ENCODE results near the gene KIF2A.

Gene KIF2A

DNA sequence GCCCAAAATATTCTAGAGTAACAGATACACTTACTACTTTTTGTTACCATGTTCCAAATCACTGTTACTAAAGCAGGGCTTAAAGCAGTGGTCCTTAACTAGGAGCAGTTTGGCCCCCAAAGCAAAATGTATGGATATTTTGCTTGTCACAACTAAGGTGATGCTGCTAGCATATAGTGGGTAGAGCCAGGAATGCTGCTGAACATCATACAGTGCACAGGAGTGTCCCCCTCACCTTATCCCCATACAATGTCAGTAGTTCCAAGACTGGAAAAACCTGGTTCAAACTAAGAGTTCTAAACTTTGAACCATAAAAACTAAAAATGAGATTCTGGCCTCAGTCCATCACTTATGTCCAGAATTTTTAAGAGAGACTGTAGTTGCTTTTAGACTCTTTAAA, 69.6 kb downstream of the KIF2A start:
- H3K9ac ChIP-seq (ENCODE audit: low read depth, low read length): no peak overlapping the region
- H3K27me3 ChIP-seq (ENCODE audit: control insufficient read depth, insufficient read depth, low read length): no peaks in the 10 kb centered on the region
- no peak overlapping the region for H3K4me3 ChIP-seq (ENCODE audit: low read depth, low read length)
- H3K4me1 ChIP-seq (ENCODE audit: control insufficient read depth, insufficient read depth, low read length): no peaks in the 10 kb centered on the region
- H3K36me3 ChIP-seq (ENCODE audit: control insufficient read depth, insufficient read depth, low read length): peaks cover 96% of the 10 kb centered on the region
- H3K9me3 ChIP-seq (ENCODE audit: control insufficient read depth, insufficient read depth, low read length): no peaks in the 10 kb centered on the region
- no peak overlapping the region for H3K27ac ChIP-seq (ENCODE audit: low read depth, low read length)

DNA sequence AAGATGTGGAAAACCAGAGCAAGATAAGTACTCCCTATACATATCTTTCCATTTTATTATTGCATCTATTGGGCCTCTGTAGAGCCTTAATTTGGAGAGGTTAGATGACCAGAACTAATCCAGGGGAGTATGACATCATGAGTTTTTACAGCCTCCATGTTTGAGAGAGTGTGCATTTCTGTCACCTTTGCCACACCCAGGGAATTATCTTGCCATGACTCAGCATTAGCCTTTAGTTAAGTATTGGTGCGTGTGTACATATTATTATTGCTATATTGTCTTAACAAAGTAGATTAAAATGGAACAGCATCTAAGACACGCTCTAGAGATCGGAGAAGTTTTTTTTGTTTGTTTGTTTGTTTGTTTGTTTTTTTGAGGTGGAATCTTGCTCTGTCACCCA, 70.1 kb downstream of the KIF2A start:
- peaks cover 98% of the 10 kb centered on the region for H3K36me3 ChIP-seq (ENCODE audit: control insufficient read depth, insufficient read depth, low read length)
- H3K27me3 ChIP-seq (ENCODE audit: control insufficient read depth, insufficient read depth, low read length): no peaks in the 10 kb centered on the region
- H3K27ac ChIP-seq (ENCODE audit: low read depth, low read length): no peak overlapping the region

DNA sequence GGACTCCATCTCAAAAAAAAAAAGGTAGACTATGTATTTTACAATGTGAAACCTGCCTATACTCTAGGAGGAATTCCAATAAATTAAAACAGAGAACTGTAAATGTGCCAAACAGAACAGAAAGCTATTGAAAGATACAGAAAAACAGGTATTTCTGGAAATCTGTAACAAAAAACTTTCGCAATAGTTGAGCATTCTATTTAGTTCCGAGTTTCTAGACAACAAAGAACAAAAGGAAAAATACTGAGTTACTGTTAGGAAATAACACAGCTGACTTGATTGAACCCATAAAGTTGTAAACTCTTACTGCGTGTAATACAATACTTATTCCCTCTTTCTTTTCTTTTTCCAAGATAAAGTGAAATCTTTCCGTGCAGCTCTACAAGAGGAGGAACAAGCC, 79.1 kb downstream of the KIF2A start:
- Histone ChIP-seq H3K36me3 (ENCODE audit: control insufficient read depth, insufficient read depth, low read length) (peaks cover 96% of the 10 kb centered on the region), H3K4me1 (ENCODE audit: control insufficient read depth, insufficient read depth, low read length) (no peaks in the 10 kb centered on the region), H3K27me3 (ENCODE audit: control insufficient read depth, insufficient read depth, low read length) (no peaks in the 10 kb centered on the region), H3K4me3 (ENCODE audit: low read depth, low read length) (no peak overlapping the region), H3K27ac (ENCODE audit: low read depth, low read length) (no peak overlapping the region), H3K9ac (ENCODE audit: low read depth, low read length) (no peak overlapping the region), H3K9me3 (ENCODE audit: control insufficient read depth, insufficient read depth, low read length) (no peaks in the 10 kb centered on the region)

More for the DNA sequence above, 70.1 kb downstream of the KIF2A start:
- Histone ChIP-seq H3K9me3 (ENCODE audit: control insufficient read depth, insufficient read depth, low read length) (no peaks in the 10 kb centered on the region), H3K9ac (ENCODE audit: low read depth, low read length) (no peak overlapping the region), H3K4me1 (ENCODE audit: control insufficient read depth, insufficient read depth, low read length) (no peaks in the 10 kb centered on the region), H3K4me3 (ENCODE audit: low read depth, low read length) (no peak overlapping the region)

DNA sequence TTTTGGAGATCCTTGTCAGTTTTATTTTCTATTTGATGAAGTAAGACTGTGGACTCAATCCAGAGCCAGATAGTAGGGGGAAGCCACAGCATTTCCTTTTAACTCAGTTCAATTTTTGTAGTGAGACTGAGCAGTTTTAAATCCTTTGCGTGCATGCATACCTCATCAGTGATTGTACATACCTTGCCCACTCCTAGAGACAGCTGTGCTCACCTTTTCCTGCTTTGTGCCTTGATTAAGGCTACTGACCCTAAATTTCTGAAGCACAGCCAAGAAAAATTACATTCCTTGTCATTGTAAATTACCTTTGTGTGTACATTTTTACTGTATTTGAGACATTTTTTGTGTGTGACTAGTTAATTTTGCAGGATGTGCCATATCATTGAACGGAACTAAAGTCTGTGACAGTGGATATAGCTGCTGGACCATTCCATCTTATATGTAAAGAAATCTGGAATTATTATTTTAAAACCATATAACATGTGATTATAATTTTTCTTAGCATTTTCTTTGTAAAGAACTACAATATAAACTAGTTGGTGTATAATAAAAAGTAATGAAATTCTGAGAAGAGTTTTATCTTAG, 79.9 kb downstream of the KIF2A start:
- Histone ChIP-seq H3K4me3 (ENCODE audit: low read depth, low read length) (no peak overlapping the region), H3K9me3 (ENCODE audit: control insufficient read depth, insufficient read depth, low read length) (no peaks in the 10 kb centered on the region), H3K9ac (ENCODE audit: low read depth, low read length) (no peak overlapping the region), H3K27me3 (ENCODE audit: control insufficient read depth, insufficient read depth, low read length) (no peaks in the 10 kb centered on the region), H3K27ac (ENCODE audit: low read depth, low read length) (no peak overlapping the region), H3K36me3 (ENCODE audit: control insufficient read depth, insufficient read depth, low read length) (peaks cover 96% of the 10 kb centered on the region), H3K4me1 (ENCODE audit: control insufficient read depth, insufficient read depth, low read length) (no peaks in the 10 kb centered on the region)

DNA sequence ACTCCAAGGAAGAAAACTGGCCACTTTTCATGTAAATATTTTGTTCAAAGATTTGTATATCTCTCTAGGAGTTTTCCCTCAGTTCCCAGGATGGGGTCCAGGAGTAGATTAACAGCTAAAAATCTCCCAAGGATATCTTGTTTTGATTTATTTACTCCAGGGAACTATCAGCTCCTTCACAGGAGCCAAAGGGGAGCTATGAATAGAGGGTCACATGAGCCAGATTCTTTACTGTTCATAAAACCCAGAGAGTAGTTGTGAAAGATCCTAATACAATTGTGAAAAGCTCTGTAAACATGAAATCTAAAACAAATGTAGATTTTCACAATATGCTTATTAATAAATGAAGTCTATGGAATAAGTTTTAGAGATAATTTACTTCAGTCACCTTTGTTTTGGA, 80.8 kb downstream of the KIF2A start:
- H3K36me3 ChIP-seq (ENCODE audit: control insufficient read depth, insufficient read depth, low read length): peaks cover 96% of the 10 kb centered on the region
- no peaks in the 10 kb centered on the region for H3K27me3 ChIP-seq (ENCODE audit: control insufficient read depth, insufficient read depth, low read length)
- H3K4me3 ChIP-seq (ENCODE audit: low read depth, low read length): no peak overlapping the region
- H3K4me1 ChIP-seq (ENCODE audit: control insufficient read depth, insufficient read depth, low read length): no peaks in the 10 kb centered on the region
- no peaks in the 10 kb centered on the region for H3K9me3 ChIP-seq (ENCODE audit: control insufficient read depth, insufficient read depth, low read length)
- no peak overlapping the region for H3K27ac ChIP-seq (ENCODE audit: low read depth, low read length)
- H3K9ac ChIP-seq (ENCODE audit: low read depth, low read length): no peak overlapping the region

DNA sequence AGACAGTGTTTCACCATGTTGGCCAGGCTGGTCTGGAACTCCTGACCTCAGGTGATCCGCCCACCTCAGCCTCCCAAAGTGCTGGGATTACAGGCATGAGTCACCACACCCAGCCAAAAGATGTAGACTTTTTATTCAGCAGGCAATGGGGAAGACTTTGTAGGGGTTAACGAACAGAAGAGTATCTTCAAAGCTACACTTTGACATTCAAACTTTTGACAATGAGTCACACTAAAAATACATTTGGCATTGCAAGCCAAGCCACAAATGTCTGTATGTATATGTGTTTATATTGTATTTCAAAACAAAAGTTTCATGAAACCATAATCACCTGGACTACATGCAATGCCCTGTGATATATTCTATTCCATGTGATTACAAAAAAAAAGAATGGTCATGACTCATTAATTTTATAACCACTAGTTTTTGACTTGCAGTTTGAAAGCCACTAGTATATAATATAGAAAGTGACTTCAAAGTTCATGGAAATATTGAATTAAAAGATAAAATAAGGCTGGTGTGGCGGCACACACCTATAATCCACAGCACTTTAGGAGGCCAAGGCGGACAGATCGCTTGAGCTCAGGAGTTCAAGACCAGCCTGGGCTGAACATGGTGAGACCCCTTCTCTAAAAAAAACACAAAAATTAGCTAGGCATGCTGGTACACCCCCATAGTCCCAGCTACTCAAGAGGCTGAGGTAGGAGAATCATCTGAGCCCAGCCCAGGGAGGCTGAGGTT, 89.4 kb downstream of the KIF2A start:
- H3K4me1 ChIP-seq (ENCODE audit: control insufficient read depth, insufficient read depth, low read length): no peaks in the 10 kb centered on the region
- H3K9ac ChIP-seq (ENCODE audit: low read depth, low read length): no peak overlapping the region
- no peak overlapping the region for H3K27ac ChIP-seq (ENCODE audit: low read depth, low read length)
- H3K4me3 ChIP-seq (ENCODE audit: low read depth, low read length): no peak overlapping the region
- peaks cover 82% of the 10 kb centered on the region for H3K36me3 ChIP-seq (ENCODE audit: control insufficient read depth, insufficient read depth, low read length)
- H3K9me3 ChIP-seq (ENCODE audit: control insufficient read depth, insufficient read depth, low read length): no peaks in the 10 kb centered on the region
- H3K27me3 ChIP-seq (ENCODE audit: control insufficient read depth, insufficient read depth, low read length): no peaks in the 10 kb centered on the region

DNA sequence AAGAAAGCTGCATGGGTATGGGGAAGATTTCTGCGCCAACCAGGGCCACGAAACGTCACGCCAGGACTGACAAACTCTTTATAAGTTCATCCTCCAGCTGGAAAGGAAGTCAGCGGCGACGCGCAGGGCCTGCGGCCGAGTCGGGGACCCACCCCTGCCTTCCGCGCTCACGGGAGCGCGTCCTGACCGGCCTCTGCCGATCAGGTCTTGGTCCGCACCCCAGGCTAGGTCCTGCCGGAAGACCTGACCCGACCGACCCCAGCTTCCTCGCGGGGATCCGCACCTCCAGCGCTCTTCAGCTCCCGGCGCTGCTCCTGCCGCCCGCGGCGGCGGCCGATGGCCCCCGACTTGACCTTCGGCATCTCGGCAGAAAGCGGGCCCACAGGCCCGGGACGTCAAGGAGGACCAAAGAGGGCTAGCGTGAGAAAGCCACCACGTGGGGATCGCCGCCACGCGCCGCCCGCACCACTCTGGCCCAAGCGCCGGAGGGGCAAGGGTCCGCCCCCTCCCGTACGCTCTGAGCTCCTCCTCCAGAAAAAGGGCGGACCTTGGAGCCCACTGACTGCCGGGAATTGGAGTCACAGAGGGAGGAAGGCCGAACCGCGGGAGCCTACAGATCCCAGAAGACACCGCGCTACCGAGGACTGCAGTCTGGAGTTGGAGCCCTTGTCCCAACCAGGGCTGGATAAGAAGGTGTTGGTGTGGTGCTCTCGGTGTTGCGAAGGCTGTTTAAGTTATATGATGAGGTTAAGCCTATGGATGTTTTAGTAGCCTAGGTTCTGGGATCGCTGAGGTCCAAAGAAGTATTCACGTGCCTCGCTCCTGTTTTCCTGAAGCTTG, 97.6 kb downstream of the KIF2A start, which contains the start of gene DIMT1:
DIMT1 (minus strand) TSS at position 495 of the 840 bp plus-strand sequence; CDS start at position 362, 133 bp downstream.
- Histone ChIP-seq H3K36me3 (ENCODE audit: control insufficient read depth, insufficient read depth, low read length) (peaks cover 19% of the 10 kb centered on the region), H3K27me3 (ENCODE audit: control insufficient read depth, insufficient read depth, low read length) (no peaks in the 10 kb centered on the region), H3K4me1 (ENCODE audit: control insufficient read depth, insufficient read depth, low read length) (0 out of 2 replicates have a peak, but pooled peaks cover 4% of the 10 kb centered on the region), H3K4me3 (ENCODE audit: low read depth, low read length) (peak within 1 kb of the TSS; percentile 99), H3K9me3 (ENCODE audit: control insufficient read depth, insufficient read depth, low read length) (no peaks in the 10 kb centered on the region), H3K9ac (ENCODE audit: low read depth, low read length) (peak within 1 kb of the TSS; percentile 93), H3K27ac (ENCODE audit: low read depth, low read length) (peak within 1 kb of the TSS; percentile 96)

DNA sequence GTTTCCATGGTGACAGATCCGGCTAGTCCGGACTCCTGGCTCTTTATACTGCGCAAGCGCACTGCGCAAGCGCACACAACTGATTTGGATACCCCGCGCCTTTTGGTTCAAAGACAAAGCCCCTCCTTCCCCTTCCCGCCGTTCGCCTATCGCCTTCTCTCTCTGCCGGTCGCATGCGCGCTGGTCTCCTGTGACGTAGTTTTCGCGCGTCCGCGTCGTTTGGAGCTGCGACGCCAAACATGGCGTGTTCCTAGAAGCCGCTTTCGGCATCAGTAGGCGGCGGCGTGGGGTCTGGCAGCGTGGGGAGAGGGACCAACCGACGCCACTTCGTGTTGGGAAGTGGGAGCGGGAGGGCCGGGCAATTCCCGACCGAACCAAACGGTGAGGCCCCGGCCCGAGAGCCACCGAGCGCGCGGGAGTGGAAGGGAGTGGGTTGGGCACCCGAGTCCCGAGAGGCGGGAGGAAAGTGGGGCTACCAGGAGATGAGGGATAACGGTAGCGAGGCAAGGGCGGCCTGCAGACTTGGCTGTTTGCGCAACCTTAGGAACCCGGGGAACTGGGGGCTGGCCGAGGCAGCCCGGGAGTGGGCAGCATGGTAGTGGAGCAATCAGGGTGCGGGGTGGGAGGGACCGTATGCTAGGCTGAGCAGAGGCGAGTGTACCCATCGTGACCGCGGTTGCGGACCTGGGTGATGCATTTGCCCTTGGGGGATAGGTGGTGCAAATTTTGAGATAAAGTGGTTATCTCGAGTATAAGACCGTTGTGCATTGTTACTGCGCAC, 106.7 kb downstream of the KIF2A start, which contains the start of gene IPO11:
IPO11 (plus strand) TSS at position 215 of the 781 bp plus-strand sequence. CDS start 24,517 bp downstream, outside the sequence.
- no peaks in the 10 kb centered on the region for H3K9me3 ChIP-seq (ENCODE audit: control insufficient read depth, insufficient read depth, low read length)
- H3K27ac ChIP-seq (ENCODE audit: low read depth, low read length): peak within 1 kb of the TSS; percentile 60
- H3K36me3 ChIP-seq (ENCODE audit: control insufficient read depth, insufficient read depth, low read length): no peaks in the 10 kb centered on the region
- H3K4me3 ChIP-seq (ENCODE audit: low read depth, low read length): peak within 1 kb of the TSS; percentile 75
- peak within 1 kb of the TSS; percentile 80 for H3K9ac ChIP-seq (ENCODE audit: low read depth, low read length)
- peaks cover 11% of the 10 kb centered on the region for H3K4me1 ChIP-seq (ENCODE audit: control insufficient read depth, insufficient read depth, low read length)
- H3K27me3 ChIP-seq (ENCODE audit: control insufficient read depth, insufficient read depth, low read length): no peaks in the 10 kb centered on the region

DNA sequence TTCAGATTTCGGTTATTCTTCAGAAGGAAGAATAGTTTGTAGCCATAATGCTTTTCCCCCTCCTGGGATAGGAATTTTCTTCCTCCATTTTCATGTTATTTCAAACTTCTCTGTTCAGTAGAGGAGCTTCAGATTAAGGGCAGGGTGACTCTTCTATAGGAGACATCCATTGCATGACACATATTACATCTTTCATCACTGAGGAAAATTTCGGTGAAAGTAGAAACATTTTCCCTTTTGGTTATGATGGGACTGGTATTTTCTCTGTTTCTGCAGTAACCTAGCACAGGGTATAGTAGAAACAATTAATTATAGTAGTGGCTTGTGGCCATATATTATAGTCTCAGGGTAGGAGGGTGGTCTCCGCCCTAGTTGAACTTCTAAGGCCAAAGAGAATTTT, 107.7 kb downstream of the KIF2A start:
- no peak overlapping the region for H3K27ac ChIP-seq (ENCODE audit: low read depth, low read length)

DNA sequence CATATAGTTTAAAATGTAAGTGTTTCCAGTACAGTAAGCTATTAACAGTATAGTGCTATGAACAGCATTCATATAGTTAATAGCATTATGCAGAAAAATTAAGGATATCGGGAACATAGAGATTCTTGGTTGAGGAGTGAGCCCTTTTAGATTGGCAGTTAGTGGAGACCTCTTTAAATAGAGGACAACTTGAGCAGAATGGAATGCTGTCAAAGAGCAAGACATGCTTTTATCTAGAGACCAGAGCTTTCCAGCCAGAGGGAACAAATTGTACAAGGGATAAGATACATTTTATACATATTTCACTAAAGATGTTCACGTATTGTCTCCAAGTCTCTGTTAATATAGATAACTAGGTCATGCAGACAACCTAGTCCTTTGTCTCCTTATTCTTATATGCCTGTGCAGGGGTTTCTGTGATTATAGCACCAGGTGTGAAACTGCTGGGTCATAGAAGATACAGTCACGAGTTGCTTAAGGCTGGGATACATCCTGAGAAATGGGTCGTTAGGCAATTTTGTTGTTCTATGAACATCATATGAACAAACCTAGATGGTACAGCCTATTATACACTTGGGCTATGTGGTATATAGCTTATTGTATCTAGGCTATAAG, 112.6 kb downstream of the KIF2A start:
- Histone ChIP-seq H3K4me3 (ENCODE audit: low read depth, low read length) (no peak overlapping the region), H3K27me3 (ENCODE audit: control insufficient read depth, insufficient read depth, low read length) (no peaks in the 10 kb centered on the region), H3K36me3 (ENCODE audit: control insufficient read depth, insufficient read depth, low read length) (0 out of 2 replicates have a peak, but pooled peaks cover 3% of the 10 kb centered on the region), H3K9me3 (ENCODE audit: control insufficient read depth, insufficient read depth, low read length) (no peaks in the 10 kb centered on the region), H3K27ac (ENCODE audit: low read depth, low read length) (no peak overlapping the region), H3K4me1 (ENCODE audit: control insufficient read depth, insufficient read depth, low read length) (0 out of 2 replicates have a peak, but pooled peaks cover 6% of the 10 kb centered on the region), H3K9ac (ENCODE audit: low read depth, low read length) (no peak overlapping the region)

More for the DNA sequence above, 107.7 kb downstream of the KIF2A start:
- Histone ChIP-seq H3K9me3 (ENCODE audit: control insufficient read depth, insufficient read depth, low read length) (no peaks in the 10 kb centered on the region), H3K9ac (ENCODE audit: low read depth, low read length) (peak overlapping the region; percentile 80; the same call in 1 of the 2 replicates), H3K27me3 (ENCODE audit: control insufficient read depth, insufficient read depth, low read length) (no peaks in the 10 kb centered on the region), H3K36me3 (ENCODE audit: control insufficient read depth, insufficient read depth, low read length) (no peaks in the 10 kb centered on the region), H3K4me3 (ENCODE audit: low read depth, low read length) (peak overlapping the region; percentile 75), H3K4me1 (ENCODE audit: control insufficient read depth, insufficient read depth, low read length) (peaks cover 11% of the 10 kb centered on the region)

Measured in HUES48 (cell line).